GM21390 (cell line): Measurements from ENCODE around the gene LRRC41.
"Not testable (repeated sequence)": the region's sequence is repeated elsewhere in the genome, so short reads cannot be mapped to it uniquely, and the experiment has no call there.

ENCODE experiments used
- ATAC-seq: cut with Tn5 transposase; IDR thresholded peaks from one replicate; pipeline ENCODE4 v1.9.1; 2021; ENCODE audit not compliant: unreplicated experiment

The LRRC41 gene

GRCh38 chr1:46246136-46246535 lies 57.3 kb downstream of the LRRC41 start:
- ATAC-seq = not testable (repeated sequence)

DNA sequence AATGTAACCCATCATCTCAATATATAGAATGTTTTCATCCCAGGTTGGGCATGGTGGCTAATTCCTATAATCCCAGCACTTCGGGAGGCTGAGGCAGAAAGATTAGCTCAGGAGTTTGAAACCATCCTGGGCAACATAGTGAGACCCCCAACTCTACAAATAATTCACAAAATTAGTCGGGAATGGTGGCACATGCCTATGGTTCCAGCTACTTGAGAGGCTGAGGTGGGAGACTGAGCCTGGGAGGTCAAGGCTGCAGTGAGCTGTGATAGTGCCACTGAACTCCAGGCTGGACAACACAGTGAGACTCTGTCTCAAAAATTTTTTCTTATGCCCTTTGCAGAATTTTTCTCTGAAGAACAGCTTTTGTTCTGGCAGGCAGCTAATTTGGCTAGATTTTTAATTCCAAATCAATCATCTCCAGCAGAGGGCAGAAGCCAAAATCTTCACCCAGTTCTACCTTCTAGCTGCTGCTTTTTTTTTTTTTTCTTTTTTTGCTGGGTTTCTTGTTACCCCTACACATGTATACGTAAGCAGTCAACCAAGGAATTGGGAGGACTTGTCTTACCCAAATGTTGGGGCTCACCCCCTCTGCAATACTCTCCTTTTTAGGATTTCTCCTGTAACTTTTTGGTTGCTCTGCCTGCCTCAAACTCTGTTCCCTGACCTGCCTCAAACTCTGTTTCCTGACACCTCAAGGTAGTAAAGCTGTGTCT lies 58.6 kb downstream of the LRRC41 start:
- ATAC-seq = no peak

DNA sequence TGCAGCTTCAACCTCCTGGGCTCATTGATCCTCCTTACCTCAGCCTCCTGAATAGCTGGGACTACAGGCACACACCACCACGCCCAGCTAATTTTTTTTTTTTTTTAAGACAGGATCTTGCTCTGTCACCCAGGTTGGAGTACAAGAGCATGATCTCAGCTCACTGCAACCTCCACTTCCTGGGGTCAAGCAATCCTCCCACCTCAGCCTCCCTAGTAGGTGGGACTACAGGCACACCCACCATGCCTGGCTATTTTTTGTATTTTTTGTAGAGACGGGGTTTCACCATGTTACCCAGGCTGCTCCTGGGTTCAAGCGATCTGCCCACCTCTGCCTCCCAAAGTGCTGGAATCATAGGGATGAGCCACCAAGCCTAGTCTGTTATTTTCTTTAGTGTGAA lies 59.6 kb downstream of the LRRC41 start:
- not testable (repeated sequence) for ATAC-seq

DNA sequence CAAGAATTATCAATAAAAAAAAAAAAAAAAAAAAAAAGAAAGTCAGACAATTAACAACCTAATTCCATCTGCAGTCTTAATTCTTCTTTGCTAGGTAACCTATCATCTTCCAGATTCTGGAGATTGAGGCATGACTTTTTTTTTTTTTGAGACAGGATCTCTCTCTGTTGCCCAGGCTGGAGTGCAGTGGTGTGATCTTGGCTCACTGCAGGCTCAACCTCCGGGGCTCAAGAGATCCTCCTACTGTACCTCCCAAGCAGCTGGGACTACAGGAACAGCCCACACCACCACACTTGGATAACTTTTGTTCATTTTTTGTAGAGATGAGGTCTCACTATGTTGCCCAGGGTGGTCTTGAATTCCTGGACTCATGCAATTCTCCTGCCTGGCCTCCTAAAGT lies 60.5 kb downstream of the LRRC41 start:
- ATAC-seq = no peak

GRCh38 chr1:46241733-46242132 lies 61.7 kb downstream of the LRRC41 start:
- ATAC-seq = not testable (repeated sequence)

DNA sequence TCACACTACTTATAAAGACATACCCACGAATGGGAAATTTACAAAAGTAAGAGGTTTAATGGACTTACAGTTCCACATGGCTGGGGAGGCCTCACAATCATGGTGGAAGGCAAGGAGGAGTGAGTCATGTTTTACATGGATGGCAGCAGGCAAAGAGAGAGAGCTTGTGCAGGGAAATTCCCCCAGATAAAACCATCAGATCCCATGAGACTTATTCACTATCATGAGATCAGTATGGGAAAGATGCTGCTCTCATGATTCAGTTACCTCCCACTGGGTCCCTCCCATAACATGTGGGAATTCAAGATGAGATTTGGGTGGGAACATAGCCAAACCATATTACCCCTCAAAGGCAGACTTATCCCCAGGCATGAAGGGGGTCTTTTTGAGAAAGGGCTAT lies 64.6 kb downstream of the LRRC41 start:
- ATAC-seq = not testable (repeated sequence)

GRCh38 chr1:46236882-46237281 lies 66.5 kb downstream of the LRRC41 start:
- no peak for ATAC-seq

- ATAC-seq = not testable (repeated sequence)
Measured at GRCh38 chr1:46231231-46231630, 72.2 kb downstream of the LRRC41 start.
